GM19240 (cell line): ENCODE results near the gene PRIM1.
"Not testable (repeated sequence)": the region's sequence is repeated elsewhere in the genome, so short reads cannot be mapped to it uniquely, and the experiment has no call there.

Source experiments
- DNase-seq: peaks from one replicate; pipeline ENCODE4 v3.0.0; 2011; ENCODE audit warnings: low spot score; ENCODE audit not compliant: insufficient read length

Gene PRIM1

DNA sequence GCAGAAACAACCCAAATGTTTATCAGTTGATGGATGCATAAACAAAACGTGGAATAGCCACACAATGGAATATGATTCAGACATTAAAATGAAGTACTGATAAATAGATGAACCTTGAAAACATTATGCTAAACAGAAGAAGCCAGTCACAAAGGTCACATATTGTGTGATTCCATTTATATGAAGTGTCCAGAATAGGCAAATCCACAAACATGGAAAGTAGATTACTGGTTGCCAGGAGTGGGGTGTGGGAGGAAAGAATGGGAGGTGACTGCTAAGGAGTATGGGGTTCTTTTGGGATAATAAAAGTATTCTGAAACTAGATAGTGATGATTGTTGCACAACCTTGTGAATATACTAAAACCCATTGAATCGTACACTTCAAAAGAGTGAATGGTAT, 9.7 kb upstream of the PRIM1 start:
- no peak for DNase-seq

DNA sequence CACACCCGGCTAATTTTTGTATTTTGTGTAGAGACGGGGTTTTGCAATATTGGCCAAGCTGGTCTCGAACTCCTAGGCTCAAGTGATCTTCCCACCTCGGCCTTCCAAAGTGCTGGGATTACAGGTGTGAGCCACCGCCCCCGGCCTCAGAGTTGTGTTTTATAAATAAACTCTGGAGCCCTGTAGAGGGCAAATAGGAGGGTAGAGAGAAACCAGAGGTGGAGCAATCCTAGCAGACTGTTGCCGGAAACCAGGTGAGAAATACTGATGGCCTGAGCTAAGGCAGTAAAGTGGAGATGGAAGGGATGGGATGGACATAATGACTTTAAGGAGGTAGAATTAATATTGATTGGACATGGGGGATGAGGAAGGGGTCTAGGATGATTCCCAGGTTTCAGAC, 8.3 kb upstream of the PRIM1 start:
- no peak for DNase-seq

DNA sequence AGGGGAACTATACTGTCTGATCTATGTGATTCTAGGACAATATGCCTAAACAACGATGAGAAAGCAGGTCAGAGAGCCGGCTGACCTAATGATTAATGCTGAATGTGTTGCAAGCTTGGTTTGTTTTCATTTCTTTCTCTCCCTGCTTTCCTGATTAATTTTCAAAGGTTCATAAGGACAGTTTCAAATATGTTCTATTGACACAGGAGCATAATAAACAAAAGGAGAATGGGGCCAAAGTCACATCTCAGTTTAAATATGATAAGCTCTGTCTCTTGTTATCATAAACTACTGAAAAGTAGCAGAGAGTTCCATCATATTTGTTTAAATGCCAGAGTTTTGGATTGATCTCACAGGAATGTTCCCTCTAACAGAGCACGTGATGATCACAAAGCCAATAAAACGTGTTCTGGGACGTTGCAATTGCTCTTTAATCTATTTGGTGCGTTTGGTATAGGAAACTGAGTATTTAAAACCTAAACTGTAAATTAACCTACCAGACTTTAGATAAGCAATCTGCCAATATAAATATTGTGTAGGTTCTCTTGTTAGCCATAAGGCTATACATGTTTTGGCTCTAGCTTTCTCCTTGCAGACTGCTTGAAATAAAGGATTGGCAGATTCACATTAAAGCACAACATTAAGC, 7.3 kb upstream of the PRIM1 start:
- DNase-seq: no peak

DNA sequence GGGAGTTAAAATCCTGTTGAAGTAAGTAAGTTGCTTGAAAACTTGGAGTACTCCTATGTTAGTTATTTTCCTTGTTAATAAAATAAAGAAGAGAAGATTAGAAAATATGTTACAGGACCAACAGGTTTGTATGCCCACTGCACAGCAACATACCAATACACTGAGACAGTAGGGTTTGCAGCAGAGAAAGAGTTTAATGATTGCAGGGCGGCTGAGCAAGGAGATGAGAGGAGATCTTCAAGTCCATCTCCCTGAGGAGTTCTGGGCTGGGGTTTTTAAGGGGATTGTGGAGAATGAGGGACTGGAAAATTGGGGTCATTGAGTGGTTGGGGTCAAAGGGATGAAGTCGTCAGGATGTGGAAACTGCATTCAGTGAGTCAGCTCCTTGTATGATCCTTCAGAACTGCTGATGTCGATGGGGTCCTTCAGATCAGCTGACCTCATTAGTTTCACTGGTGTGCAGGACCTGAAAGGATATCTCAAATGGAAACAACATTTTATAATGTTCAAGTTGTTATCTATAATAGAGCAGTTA, 6.7 kb upstream of the PRIM1 start:
- no peak for DNase-seq

DNA sequence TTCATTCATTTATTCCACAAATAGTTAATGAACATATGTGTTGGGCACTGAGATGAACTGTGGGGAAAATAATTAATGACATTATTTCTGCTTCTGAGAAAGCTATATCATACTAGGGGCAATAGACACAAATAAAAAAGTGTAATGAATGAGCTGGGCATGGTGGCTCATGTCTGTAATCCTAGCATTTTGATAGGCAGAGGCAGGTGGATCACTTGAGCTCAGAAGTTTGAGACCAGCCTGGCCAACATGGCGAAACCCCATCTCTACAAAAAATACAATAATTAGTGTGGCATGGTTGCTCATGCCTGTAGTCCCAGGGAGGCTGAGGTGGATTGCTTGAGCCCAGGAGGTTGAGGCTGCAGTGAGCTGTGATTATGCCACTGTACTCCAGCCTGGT, 5.8 kb upstream of the PRIM1 start:
- DNase-seq: not testable (repeated sequence)

DNA sequence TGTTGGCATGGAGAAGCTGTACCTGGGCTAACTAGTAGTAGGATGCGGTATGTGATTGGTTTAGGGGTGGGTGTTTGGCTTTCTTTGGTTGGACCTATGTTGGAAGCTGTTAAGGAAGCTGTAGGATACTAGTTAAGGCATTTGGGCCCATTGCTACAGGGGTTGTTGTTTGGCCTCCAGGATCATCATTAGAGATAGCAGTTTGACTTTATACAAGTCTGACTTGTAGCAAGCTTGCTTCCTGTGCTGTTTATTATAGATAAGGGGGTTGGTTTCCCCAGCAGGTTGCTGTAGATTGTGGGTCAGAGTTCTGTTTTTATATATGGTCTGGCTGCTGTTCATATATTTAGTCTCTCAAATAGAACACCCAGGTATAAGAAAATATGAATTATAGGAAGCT, 1.4 kb upstream of the PRIM1 start:
- DNase-seq: no peak

DNA sequence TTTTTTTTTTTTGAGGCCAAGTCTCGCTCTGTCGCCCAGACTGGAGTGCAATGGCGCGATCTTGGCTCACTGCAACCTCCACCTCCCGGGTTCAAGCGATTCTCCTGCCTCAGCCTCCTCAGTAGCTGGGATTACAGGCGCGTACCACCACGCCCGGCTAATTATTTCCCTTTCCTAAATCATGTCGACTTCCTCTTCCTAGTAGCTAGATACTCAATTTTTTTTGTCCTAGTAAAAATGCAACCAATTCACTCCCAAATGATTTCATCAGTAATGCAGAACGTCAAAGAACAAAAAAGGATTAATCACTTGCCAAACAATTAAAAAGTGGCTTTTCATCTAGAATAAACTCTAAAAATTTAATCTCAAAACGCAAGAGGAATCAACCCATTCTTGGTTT, 1.5 kb downstream of the PRIM1 start:
- not testable (repeated sequence) for DNase-seq

DNA sequence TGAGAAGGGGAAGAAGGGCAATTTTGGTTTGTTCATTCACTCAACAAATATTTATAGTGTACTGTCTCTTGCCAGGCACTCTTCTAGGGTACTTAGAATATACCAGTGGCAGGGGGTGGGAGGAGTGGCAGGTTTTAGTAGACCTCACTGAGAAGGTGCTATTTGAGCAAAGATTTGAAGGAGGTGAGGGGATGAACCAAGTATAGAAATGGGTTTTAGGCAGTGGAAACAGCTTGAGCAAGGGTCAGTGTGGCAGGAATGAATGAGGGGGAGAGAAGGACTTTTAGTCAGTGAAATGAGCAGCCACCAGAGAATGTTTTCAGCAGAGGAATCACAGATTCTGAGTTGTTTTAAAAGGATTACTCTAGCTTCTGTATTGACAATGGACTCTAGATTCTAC, 2.3 kb downstream of the PRIM1 start:
- no peak for DNase-seq

DNA sequence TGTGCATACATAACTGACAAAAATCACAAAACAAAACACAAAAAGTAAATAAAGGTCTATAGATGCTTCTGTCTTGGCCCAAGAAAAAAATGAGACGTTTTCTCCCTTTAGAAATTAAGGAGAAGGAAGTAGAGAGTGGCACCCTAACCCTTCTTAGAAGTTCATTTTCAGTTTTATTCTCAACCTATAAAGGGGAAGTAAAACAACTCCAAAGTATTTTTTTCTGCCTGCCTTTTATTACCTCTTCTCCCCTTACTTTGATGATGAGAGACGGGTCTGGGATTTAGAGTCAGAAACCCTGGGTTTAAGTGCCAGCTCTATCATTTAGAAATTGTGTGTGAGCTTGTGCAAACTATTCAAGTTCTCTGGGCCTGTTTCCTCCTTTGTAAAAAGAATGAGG, 2.8 kb downstream of the PRIM1 start:
- no peak for DNase-seq

DNA sequence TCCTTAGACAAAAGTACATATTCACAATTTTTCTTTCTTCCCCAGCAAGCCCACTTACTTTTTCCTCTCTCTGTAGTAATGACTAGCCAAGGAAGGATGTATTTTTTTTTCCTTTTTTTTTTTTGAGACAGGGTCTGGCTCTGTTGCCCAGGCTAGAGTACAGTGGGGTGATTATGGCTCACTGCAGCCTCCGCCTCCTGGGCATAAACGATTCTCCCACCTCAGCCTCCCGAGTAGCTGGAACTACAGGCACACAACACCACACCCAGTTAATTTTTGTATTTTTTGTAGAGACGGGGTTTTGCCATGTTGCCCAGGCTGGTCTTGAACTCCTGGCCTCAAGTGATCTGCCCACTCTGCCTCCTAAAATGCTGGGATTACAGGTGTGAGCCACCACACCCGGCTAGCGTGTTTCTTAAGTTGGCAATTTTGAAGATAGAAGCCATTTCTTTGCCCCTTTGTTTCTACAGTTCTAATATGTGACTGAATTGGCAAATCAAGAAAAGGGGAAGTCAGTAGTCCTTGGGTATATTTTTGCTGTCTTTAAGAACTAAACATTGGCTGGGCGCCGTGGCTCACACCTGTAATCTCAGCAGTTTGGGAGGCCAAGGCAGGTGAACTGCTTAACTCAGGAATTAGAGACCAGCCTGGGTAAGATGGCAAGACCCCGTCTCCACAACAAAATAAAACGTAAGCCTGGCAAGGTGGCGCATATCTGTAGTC, 23.8 kb downstream of the PRIM1 start:
- DNase-seq: no peak

DNA sequence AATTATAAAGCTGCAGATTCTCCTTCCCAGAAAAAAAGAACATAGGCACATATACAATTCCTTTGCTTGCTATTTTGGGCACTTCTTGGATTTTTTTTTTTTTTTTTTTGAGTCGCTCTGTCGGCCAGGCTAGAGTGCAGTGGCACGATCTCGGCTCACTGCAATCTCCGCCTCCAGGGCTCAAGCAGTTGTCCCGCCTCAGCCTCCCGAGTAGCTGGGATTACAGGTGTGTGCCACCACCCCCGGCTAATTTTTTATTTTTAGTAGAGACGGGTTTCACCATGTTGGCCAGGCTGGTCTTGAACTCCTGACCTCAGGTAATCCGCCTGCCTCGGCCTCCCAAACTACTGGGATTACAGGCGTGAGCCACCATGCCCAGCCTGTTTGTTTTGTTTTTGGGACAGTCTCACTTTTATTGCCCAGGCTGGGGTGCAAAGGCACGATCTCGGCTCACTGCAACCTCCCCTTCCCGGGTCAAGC, 25.9 kb downstream of the PRIM1 start:
- DNase-seq: not testable (repeated sequence)

DNA sequence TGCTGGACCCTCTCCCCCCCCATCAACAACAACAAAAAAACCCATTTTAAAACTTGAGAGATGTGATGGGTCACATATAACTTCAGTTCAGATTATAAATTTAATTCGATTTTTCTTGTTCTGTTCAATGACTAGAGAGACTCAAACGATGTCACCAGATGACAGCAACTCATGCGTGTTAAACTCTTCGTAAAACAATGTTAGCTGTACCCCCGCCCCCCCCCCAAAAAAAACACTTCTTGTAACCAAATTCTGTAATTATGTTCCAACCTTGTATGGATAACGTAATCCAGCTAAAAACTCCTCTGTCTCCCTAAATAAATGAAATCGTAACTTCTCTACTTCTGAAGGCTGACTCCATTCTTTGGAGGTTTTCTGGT, 26.4 kb downstream of the PRIM1 start:
- DNase-seq: no peak

DNA sequence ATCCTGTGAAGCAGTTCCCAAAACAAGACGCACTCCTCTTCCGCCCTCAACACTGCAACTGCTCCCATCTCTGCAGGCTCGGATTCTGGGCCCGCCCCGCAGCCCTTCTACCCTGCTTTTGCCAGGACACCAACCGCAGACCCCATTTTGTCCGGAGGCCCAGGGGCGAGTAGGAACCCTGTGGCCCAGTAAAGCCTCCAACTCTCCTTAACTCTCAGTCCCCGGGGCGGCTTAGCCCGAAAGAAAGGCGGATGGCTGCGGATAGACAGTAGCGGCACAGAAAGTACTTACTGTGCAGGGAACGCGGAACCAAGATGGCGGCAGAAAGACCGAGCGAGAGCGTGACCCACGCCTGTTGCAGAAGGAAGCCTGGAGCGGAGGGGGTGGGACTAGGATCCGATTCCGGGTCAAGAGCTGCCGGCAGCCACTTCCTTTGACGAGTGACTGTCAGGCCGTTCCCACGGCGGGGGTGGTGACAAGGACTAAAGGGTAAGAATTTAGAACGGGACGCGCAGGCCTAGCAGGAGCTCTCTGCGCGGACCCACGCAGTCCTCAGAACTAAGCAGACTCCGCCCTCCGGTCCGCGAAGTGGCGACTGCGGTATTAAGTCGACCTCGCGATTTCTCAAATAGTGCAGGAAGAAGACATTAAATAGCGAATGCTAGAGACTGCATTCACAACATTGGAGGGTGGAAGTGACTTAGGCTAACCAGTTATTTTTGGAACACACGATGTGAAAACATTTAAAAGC, 27.0 kb downstream of the PRIM1 start, which contains the start of gene NACA:
TSS of gene NACA (minus strand) at position 328 of the 751 bp plus-strand sequence. CDS start 778 bp downstream, outside the sequence.
- DNase-seq: peak; percentile 98

DNA sequence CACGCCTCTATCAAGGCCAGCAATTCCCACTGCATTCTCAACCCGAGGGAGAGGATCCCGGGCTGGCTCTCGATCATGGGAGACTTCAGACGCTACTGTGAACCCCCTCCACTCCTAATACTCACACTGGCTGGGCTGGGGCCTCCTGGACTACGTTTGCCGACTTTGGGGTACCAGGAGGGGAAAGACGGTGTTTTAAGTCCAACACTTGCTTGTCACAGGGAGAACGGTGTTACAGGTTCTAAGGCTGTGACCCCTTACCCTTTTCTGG, 27.5 kb downstream of the PRIM1 start:
- DNase-seq: no peak

DNA sequence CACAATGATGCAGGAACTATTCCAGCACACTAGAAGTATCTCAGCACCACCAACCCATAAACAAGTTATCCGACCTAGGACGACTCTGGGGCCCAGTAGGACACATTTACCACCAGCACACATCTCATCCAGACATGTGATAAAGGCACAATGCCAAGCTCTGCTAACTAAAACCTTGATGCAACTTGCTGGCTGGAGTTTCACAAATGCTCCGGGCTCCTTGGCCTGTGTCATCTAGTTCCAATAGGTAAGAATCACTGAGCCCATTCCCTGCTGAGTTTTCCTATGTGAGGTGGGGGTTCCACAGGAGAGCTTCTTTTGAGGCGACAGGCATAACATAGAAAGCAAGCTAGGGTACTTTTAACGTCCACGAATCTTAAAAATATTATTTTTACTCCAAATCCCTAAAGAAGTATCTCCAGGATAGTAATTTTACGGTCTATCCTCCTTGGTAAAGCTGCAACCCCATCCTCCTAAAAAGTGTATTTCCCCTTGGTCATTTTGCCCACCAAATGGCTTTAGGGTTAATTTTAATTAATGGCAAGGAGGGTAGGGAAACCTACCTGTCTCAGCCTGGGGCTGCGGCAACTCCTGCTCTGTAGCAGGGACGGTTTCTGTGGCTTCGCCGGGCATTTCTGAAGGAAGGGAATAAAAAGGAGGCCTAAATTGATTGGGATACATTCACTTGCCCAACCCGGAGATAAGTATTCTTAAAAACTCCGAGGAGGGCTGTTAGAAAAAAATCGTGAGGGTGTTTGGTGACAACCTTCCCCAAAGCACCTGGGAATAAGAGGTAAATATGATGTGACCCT, 28.0 kb downstream of the PRIM1 start:
- no peak for DNase-seq

DNA sequence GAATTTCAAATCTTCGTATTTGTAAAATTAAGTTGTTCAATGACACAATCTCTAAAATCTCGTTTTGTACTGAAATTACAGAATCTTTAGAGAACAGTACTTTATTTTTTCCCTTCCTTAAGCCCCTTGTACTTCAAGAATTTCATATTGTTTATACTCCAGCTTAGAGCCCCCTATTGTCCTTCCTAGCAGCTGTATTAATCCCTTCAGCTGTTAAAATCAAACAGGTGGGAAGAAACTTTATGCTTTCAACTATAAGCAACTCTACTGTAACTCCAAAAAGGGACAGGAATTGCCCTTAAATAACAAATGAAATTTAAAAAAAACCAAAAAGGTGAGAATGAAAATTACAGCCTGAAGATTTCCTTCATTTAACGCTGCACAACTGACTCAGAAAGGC, 28.8 kb downstream of the PRIM1 start:
- DNase-seq: no peak

DNA sequence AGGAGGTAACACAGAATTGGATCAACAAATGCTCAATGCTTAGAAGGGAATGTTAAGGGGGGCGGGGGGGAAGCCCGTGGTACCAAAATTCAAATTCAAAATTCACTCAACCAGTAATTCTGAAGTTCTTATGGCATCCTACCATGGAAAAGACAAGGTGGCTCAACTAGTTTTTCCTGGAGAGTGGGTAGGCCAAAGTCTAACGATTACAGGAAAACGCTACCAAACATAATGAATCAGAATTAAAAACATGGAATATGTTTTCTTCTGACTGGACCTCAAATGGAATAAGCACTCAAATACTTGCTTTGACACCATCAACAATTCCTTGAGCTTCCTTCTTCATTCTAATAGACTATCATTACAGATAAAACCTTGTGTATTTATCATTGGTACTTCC, 29.3 kb downstream of the PRIM1 start:
- no peak for DNase-seq

DNA sequence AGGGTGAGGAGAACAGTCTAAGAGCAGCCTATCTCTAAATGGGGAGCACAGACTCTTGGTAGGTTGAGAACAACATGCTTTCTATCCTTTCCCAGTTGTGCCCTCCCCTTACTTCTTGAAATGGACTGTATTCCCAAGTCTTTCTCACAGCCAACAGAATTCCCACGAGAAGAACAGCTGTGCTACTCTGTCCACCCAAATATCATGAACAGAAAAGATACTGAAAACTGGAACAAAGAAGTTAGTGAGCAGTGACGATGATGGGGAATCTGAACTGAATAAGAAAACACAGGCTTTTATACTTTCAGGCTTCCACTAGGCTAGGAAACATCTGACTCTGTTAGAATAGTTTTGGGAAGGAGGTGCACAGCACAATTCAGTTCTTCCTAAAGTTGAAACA, 30.4 kb downstream of the PRIM1 start:
- no peak for DNase-seq

DNA sequence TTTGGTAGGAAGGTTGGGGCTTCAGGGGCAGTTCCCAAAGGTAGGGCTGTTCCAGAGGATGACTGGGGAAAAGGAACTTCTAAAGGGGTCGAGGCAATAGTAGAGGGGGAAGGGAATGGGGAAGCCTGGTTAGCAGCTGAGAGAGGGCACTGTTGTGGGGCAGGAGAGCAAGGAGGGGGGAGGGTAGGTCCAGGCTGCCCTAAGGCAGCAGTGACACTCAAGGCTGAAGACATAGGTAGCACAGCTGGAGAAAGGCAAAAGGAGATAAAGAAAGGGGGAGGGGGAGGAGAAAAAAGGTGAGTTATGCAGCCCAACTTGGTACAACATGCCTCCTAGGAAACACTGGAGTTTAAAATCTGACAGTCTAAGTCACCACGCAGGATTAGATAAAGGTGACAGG, 30.9 kb downstream of the PRIM1 start:
- no peak for DNase-seq

DNA sequence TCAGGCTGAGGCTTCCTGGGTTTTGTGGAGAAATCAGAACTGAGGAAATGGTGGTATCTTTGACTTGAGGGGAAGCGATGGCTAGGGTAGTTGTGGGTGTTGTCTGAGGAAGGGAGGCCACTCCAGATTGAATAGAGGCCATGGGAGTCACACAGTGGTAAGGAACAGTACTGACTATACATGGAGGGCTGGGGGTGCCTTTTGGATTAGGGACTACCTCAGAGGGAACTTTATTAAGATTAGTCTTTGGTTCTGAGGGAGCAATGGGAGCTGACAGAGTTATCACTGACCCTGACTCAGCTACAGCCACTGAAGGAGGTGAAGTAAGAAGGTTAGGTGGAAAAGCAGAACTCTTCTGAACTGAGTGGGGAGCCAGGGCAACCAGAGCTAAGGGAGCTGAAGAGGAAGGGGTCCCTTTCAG, 31.4 kb downstream of the PRIM1 start:
- DNase-seq: no peak

DNA sequence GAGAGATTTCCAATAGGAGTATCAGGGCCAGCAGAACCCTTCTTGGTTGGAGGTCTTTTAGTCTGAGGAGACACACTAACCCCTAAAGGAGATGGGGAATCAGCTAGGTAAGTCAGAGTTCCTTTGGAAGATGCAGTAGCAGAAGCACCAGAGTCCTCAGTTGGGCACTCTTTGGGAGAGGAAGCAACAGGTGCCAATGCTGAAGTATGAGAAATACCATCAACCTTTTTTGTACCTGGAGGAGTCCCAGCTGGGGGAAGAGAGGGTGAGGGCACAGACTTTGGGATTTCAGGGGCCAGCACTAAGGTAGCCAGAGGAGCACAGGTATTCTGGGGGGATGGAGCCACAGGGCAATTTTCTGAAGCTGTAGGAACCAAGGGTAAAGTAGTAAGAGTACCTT, 33.1 kb downstream of the PRIM1 start:
- DNase-seq: no peak

DNA sequence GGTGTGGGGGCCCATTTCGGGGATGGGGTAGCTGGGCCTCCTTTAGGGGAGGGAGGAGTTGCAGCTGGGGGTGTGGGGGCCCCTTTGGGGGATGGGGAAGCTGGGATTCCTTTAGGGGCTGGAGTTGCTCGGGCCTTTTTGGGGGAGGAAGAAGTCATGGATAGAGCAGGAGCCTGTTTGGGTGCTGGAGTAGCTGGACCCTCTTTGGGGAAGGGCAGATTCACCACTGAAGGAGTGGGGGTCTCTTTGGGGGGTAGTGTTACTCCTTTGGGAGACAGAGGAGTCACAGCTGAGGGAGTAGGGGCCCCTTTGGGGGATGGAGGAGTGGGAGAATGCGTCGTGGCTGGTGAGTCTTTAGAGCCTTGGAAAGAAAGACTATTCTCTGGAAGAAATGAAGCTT, 33.5 kb downstream of the PRIM1 start:
- DNase-seq: no peak
